ENCODE results near the gene NEGR1. TPM values are rescaled to one million over a fixed set of nuclear protein-coding genes. Genes with fewer than 3 reads are reported as not detected.

The NEGR1 gene
- total RNA-seq, 4 donors from 2014 or later, result 4.6 to 5.7 (median 5.0) TPM

DNA sequence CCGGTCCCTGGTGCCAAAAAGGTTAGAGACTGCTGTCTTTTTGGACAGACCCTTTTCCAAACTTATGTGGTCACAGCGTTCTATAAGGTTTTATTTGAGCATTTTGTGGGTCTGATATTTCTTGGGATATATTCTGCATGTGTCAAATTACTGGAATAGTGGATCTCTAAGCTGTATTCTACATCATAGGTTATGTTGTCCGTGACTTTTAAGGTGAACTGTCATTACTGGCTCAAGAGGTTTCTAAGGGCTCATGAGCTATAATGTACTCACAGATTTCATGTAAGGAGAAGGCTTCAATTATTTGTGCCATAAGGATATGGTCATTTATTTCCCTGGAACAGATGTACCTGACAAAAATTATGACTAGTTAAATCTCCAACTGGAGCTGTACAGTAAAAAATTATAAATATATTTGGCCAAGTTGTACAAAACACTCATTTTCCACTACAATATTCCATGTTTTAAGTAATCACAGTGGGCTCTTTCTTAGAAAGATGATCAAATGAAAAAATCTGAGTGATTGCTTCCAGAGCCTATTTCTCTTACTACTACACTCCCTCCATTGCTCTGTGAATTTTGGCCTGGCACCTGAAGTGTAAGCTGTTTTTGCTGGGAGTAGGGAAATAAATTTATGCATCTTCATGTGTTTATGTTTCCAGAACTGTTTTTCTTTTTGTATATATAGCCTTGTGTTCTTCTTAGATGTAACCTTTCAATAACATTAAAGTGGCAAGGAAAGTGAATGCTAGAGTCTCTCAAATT is 663.4 kb downstream of the NEGR1 start:
- Histone ChIP-seq H3K9me3 (no peaks in the 10 kb centered on the region), H3K4me1 (no peaks in the 10 kb centered on the region), H3K27ac (no peak overlapping the region), H3K27me3 (no peaks in the 10 kb centered on the region), H3K4me3 (no peak overlapping the region), H3K36me3 (no peaks in the 10 kb centered on the region)
- in situ Hi-C loops (cut with MboI; ENCODE audit: low sequenced_read_pairs in 4 of 4), result no loop called here
- DNase-seq (no peak), ATAC-seq (no peak)
- TF ChIP-seq, protein P1, sequence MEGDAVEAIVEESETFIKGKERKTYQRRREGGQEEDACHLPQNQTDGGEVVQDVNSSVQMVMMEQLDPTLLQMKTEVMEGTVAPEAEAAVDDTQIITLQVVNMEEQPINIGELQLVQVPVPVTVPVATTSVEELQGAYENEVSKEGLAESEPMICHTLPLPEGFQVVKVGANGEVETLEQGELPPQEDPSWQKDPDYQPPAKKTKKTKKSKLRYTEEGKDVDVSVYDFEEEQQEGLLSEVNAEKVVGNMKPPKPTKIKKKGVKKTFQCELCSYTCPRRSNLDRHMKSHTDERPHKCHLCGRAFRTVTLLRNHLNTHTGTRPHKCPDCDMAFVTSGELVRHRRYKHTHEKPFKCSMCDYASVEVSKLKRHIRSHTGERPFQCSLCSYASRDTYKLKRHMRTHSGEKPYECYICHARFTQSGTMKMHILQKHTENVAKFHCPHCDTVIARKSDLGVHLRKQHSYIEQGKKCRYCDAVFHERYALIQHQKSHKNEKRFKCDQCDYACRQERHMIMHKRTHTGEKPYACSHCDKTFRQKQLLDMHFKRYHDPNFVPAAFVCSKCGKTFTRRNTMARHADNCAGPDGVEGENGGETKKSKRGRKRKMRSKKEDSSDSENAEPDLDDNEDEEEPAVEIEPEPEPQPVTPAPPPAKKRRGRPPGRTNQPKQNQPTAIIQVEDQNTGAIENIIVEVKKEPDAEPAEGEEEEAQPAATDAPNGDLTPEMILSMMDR (IDR thresholded peaks at IDR 0.05 in 4 of 5, conservative IDR thresholded peaks at IDR 0.05 in 1 of 5), result no peak
- no peak for TF ChIP-seq POLR2A (IDR thresholded peaks at IDR 0.05)
- intact Hi-C loops (cut with DNase I; ENCODE audit: low total_unique reads), result no loop called here

DNA sequence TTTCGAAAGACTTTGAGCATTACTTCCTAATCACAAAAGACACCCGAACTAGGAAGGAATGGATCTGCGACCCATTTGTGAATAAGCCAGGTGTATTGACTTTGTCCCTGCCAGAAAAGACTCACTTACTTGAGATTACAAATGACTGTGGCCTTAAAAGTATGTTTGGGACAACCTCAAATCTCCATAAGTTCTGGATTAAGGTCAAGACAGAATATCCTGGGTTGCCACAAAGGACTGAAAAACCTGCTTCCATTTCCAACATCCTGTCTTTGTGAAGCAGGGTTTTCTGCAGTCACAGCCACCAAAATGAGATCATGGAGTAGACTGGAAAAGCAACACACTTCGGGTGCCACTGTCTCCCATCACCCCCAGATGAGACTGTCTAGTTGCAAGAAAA is 664.1 kb downstream of the NEGR1 start:
- no peak for ATAC-seq
- intact Hi-C loops (cut with DNase I; ENCODE audit: low total_unique reads), result no loop called here
- TF ChIP-seq, protein P1 (IDR thresholded peaks at IDR 0.05 in 4 of 5, conservative IDR thresholded peaks at IDR 0.05 in 1 of 5), result no peak
- no peak for TF ChIP-seq POLR2A (IDR thresholded peaks at IDR 0.05)
- DNase-seq, result no peak
- no peaks in the 10 kb centered on the region for H3K36me3 ChIP-seq
- no peaks in the 10 kb centered on the region for H3K9me3 ChIP-seq
- in situ Hi-C loops (cut with MboI; ENCODE audit: low sequenced_read_pairs in 4 of 4), result no loop called here
- H3K27me3 ChIP-seq, result no peaks in the 10 kb centered on the region
- H3K27ac ChIP-seq, result no peak overlapping the region
- no peaks in the 10 kb centered on the region for H3K4me1 ChIP-seq
- no peak overlapping the region for H3K4me3 ChIP-seq

DNA sequence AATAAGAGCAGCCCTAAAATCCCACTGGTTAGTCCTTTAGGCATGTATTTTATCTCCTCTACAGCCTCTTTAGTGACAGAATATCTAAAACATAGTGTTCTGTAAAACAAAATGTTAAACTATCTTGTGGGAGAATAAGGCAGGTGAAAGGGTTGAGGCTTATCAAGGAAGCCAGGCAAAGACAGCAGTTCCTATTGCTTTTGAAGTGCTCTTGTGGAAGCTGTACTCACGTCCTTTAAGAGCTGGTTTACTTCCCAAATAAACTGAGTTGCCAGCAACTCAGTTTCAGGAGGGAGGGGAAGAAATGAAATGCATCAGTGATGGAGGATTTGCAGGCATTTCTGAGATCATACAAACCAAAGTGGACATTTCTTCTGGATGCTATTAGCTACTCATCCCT is 671.9 kb downstream of the NEGR1 start:
- ATAC-seq, result no peak
- in situ Hi-C loops (cut with MboI; ENCODE audit: low sequenced_read_pairs in 4 of 4), result no loop called here
- intact Hi-C loops (cut with DNase I; ENCODE audit: low total_unique reads), result no loop called here

DNA sequence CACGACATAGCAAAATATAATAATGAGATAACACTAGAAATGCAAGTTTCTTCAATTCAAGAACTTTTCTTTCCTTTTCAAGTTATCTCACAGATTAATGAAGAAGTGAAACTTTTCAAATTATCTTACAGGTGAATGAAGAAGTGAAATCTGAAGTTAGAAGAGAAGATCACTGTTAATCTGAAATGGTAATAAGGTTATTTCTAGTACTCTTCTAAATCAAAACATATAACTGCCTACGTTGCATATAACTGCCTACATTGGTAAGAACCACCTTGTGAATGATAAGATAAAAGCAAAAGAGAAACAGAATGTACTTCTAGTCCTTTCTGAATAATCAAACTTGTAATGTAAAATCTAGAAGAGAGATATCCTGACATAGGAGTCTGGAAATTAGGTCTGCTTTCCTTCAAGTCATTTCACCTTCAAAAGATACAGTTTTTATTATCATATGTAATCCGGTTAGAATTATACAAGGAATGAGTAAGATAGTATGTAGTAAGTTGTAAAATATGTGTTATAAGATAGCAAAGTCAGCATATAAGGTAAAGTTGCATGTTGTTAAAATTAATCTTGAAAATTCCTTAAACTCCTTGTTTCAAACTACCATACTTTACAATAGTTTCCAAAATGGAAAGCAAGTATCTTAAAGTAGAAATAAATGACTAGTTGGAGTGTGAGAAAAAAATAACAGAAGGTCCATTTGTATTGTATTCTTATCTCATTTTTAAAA is 679.1 kb downstream of the NEGR1 start:
- H3K9me3 ChIP-seq, result no peaks in the 10 kb centered on the region
- H3K4me1 ChIP-seq, result no peaks in the 10 kb centered on the region
- no peak for TF ChIP-seq POLR2A (IDR thresholded peaks at IDR 0.05)
- TF ChIP-seq, protein P1 (IDR thresholded peaks at IDR 0.05 in 4 of 5, conservative IDR thresholded peaks at IDR 0.05 in 1 of 5), result no peak
- no peaks in the 10 kb centered on the region for H3K27me3 ChIP-seq
- H3K4me3 ChIP-seq, result no peak overlapping the region
- no peaks in the 10 kb centered on the region for H3K36me3 ChIP-seq
- ATAC-seq, result no peak
- DNase-seq, result no peak
- in situ Hi-C loops (cut with MboI; ENCODE audit: low sequenced_read_pairs in 4 of 4), result no loop called here
- intact Hi-C loops (cut with DNase I; ENCODE audit: low total_unique reads), result no loop called here
- H3K27ac ChIP-seq, result no peak overlapping the region

More for the DNA sequence above, 671.9 kb downstream of the NEGR1 start:
- H3K4me1 ChIP-seq, result no peaks in the 10 kb centered on the region
- no peaks in the 10 kb centered on the region for H3K27me3 ChIP-seq
- H3K4me3 ChIP-seq, result no peak overlapping the region
- TF ChIP-seq, protein P1 (IDR thresholded peaks at IDR 0.05 in 4 of 5, conservative IDR thresholded peaks at IDR 0.05 in 1 of 5), result no peak
- TF ChIP-seq POLR2A (IDR thresholded peaks at IDR 0.05), result no peak
- no peaks in the 10 kb centered on the region for H3K36me3 ChIP-seq
- no peak overlapping the region for H3K27ac ChIP-seq
- no peaks in the 10 kb centered on the region for H3K9me3 ChIP-seq
- no peak for DNase-seq
